Naive thymus-derived CD8-positive, alpha-beta T cell (primary cell): ENCODE results near the gene SLFN11. TPM values are rescaled to one million over a fixed set of nuclear protein-coding genes. Genes with fewer than 3 reads are reported as not detected.
A peak's percentile ranks its signal among the peaks of the same experiment; 100 is the strongest.
"Not testable (repeated sequence)": the region's sequence is repeated elsewhere in the genome, so short reads cannot be mapped to it uniquely, and the experiment has no call there.

ENCODE experiments used
- ATAC-seq, 2 donors: fragments of 150-1000 bp; cut with Tn5 transposase in 1 of 2; sonication (Bioruptor Pico), chemical (Tn5 transposase) in 1 of 2; 1 replicate in 1 of 2; 2 replicates in 1 of 2; pipeline ENCODE4 v1.10.0; 2021; ENCODE audit warnings: mild to moderate bottlenecking in 2 of 2, moderate library complexity in 2 of 2
- POLR2A ChIA-PET: fragments of 350-600 bp; sonication (Branson Sonifier 250); formaldehyde crosslinking; loops from one replicate; lab custom pipeline; 2021; ENCODE audit warnings: antibody characterized with exemption; lab: Charles Lee
- DNase-seq, 10 donors: peaks; one replicate each; pipeline versions ENCODE4 v3.0.0 to v3.0.0-alpha.2; 2020 to 2022
- H3K27ac Mint-ChIP-seq, 10 donors: one replicate each; pipeline ENCODE4 v1.8.0; 2020 to 2022; ENCODE audit warnings: mild to moderate bottlenecking in 10 of 10, mixed read lengths in 10 of 10, moderate library complexity in 4 of 10, inconsistent platforms in 1 of 10
- H3K27me3 Mint-ChIP-seq, 5 donors: one replicate each; pipeline ENCODE4 v1.8.0; 2021 to 2022; ENCODE audit warnings: mixed read lengths in 5 of 5
- H3K36me3 Mint-ChIP-seq, 3 donors: one replicate each; pipeline ENCODE4 v1.8.0; 2020 to 2022; ENCODE audit warnings: mixed read lengths in 3 of 3, mild to moderate bottlenecking in 2 of 3, inconsistent platforms in 1 of 3
- H3K4me1 Mint-ChIP-seq, 4 donors: one replicate each; pipeline ENCODE4 v1.8.0; 2021 to 2022; ENCODE audit warnings: mixed read lengths in 4 of 4
- H3K4me3 Mint-ChIP-seq, 10 donors: one replicate each; pipeline ENCODE4 v1.8.0; 2020 to 2022; ENCODE audit warnings: mild to moderate bottlenecking in 10 of 10, mixed read lengths in 10 of 10, moderate library complexity in 6 of 10, inconsistent platforms in 1 of 10
- H3K9me3 Mint-ChIP-seq, 9 donors: one replicate each; pipeline ENCODE4 v1.8.0; 2020 to 2022; ENCODE audit warnings: mixed read lengths in 9 of 9, mild to moderate bottlenecking in 3 of 9, inconsistent platforms in 1 of 9, moderate library complexity in 1 of 9
- polyA plus RNA-seq, 3 donors: library from polyadenylated mRNA; unstranded; fragments of 300-500 nt; fragmentation: Illumina TruSeq; gene quantifications; one replicate each; pipeline ENCODE4 v1.2.3, GENCODE V29; 2021
- total RNA-seq, 8 experiments: library from RNA in 2 of 8; stranded (reverse) in 2 of 8; gene quantifications; one replicate each; pipeline ENCODE4 v1.2.3 and lab custom pipeline; 2021 to 2026

SLFN11 gene
- total and polyA plus RNA-seq, 5 experiments from 2014 or later: 4.8 to 16.0 (median 10.8) TPM

DNA sequence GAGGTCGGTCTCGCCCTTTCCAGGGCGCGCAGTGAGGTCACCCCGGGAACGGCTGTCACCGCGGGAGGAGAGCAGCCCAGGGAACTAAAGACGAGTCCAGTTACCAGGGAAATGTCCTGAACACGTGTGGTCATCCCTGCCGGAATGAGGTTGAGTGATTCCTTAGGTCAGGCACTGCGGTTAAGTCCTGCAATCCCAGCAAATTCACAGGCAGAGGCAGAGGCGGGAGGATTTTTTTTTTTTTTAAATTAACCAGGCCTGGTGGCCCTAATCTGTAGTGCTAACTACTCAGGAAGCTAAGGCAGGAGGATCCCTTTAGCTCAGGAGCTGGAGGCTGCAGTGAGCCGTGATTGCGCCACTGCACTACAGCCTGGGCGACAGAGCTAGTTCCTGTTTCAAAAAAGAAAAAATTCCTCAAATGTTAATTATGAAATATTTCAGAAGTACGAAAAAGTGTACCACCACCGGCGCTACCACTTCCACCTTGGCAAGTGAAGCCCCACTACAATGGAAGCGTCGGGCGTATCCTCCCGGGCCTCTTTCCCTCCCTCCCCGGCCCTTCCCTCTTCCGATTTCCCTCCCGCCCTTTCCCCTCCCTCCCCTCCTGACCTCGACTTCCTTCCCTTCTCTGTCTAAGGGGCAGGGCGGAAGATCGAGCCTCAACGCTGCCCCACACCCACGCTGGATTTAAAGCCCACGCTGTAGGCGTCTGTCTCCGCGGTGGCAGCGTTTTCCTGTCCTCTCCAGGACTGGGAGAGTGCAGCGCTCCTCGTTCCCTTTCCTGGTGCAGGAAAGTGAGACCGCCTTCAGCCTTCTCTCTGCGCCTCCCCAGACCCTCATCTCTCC is 27.3 kb downstream of the SLFN11 start:
- POLR2A ChIA-PET: interaction anchor here (0.5 to 1.2 kb wide), 5 partner anchors 33 to 556 kb away, joined by 3 to 4 read pairs (median 3); no protein-coding TSS in a partner anchor
- peak in 7 of 10 donors; percentile 7 to 27 (median 22) for DNase-seq
- Mint-ChIP-seq H3K36me3 (peaks cover 2 to 7% (median 6%) of the 10 kb centered on the region in 3 donors), H3K9me3 (peaks cover 0 to 20% (median 10%) of the 10 kb centered on the region in 9 donors), H3K4me3 (peak overlapping the region; percentile 83 to 95 (median 91)), H3K27ac (peak overlapping the region; percentile 24 to 92 (median 84)), H3K27me3 (no peaks in the 10 kb centered on the region), H3K4me1 (peaks cover 19 to 60% (median 33%) of the 10 kb centered on the region in 4 donors)
- ATAC-seq: peak; percentile 74 to 76

DNA sequence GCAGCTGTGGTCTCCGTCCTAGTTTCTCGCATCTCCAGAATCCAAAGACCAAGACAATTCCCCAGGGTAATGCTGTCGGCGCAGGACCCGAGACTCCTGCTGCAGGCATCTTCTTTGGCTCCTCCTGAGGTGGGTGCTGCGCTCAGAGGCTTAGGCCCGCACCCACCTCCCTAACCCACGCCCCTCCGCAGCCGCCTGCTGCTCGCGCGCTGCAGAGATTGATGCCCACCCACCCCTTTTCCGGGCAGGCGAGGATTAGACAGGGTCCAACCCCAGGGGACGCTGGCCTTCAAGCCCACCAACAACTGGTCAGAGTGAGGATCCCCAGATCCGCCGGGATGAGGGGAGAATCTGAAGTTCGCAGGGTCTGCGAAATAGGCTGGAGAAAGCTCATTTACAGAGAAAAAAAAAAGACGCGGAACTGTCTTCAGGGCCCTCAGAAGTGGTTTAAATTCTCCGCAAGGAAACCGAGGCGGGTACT is 27.9 kb downstream of the SLFN11 start:
- Mint-ChIP-seq H3K4me1 (peaks cover 20 to 66% (median 34%) of the 10 kb centered on the region in 4 donors), H3K27me3 (no peaks in the 10 kb centered on the region), H3K36me3 (peaks cover 0 to 8% (median 7%) of the 10 kb centered on the region in 3 donors), H3K27ac (peak overlapping the region; percentile 29 to 92 (median 86)), H3K9me3 (peaks cover 1 to 23% (median 10%) of the 10 kb centered on the region in 9 donors), H3K4me3 (peak overlapping the region; percentile 83 to 95 (median 91))
- DNase-seq (no peak), ATAC-seq (peak; percentile 28 to 40)
- POLR2A ChIA-PET: interaction anchor here (0.5 to 1.2 kb wide), 4 partner anchors 32 to 556 kb away, joined by 3 to 4 read pairs (median 4); no protein-coding TSS in a partner anchor

DNA sequence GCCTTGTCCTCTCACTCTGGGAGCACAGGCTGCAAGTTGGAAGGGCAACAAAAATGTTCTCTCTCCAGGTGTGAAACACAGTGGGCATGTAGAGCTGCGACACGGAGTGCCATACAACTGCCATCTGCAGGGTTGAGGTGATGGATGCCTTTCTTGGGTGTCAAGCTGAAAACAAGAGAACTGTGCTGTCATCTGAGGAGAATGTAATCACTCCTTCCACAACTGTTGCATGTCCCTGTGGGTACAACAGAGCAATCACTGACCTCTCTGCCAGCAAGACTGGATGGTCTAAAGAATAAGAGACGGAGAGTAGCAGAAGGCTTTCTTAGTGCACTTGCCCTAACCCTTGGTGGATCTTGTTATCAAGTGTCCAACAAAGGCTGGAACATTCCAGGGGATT is 29.2 kb downstream of the SLFN11 start:
- DNase-seq (no peak), ATAC-seq (no peak)
- peaks cover 0 to 9% (median 7%) of the 10 kb centered on the region in 3 donors for H3K36me3 Mint-ChIP-seq
- POLR2A ChIA-PET: no interaction called here
- H3K4me1 Mint-ChIP-seq: peaks cover 22 to 66% (median 34%) of the 10 kb centered on the region in 4 donors
- no peaks in the 10 kb centered on the region for H3K27me3 Mint-ChIP-seq
- peak overlapping the region in 3 of 10 donors; percentile 12 to 40 (median 27) for H3K4me3 Mint-ChIP-seq
- H3K9me3 Mint-ChIP-seq: peaks cover 1 to 25% (median 12%) of the 10 kb centered on the region in 9 donors
- H3K27ac Mint-ChIP-seq: peak overlapping the region in 3 of 10 donors; percentile 13 to 60 (median 25)

DNA sequence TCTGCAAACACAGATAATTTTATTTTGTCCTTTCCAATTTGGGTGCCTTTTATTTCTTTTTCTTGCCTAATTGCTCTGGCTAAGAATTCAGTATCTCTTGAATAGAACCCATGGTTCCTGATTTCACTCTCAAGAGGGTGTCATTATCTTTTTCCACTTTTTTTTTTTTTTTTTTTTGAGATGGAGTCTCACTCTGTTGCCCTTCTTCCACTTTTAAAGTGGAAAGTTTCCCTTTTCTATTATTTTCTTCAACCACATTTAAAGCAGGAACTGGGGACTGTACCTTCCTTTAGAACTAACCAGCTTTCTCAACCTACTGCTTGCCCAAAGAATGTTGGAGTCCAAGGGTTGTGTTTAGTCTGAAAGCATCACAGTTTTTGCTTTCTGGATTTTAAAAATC is 31.1 kb downstream of the SLFN11 start:
- POLR2A ChIA-PET: no interaction called here
- ATAC-seq (no peak), DNase-seq (no peak)
- Mint-ChIP-seq H3K27ac (peak overlapping the region in 3 of 10 donors; percentile 7 to 63 (median 36)), H3K27me3 (no peaks in the 10 kb centered on the region), H3K36me3 (peaks cover 0 to 9% (median 7%) of the 10 kb centered on the region in 3 donors), H3K4me3 (peak overlapping the region in 5 of 10 donors; percentile 7 to 64 (median 37)), H3K4me1 (peaks cover 23 to 56% (median 32%) of the 10 kb centered on the region in 4 donors), H3K9me3 (peaks cover 1 to 25% (median 12%) of the 10 kb centered on the region in 9 donors)

DNA sequence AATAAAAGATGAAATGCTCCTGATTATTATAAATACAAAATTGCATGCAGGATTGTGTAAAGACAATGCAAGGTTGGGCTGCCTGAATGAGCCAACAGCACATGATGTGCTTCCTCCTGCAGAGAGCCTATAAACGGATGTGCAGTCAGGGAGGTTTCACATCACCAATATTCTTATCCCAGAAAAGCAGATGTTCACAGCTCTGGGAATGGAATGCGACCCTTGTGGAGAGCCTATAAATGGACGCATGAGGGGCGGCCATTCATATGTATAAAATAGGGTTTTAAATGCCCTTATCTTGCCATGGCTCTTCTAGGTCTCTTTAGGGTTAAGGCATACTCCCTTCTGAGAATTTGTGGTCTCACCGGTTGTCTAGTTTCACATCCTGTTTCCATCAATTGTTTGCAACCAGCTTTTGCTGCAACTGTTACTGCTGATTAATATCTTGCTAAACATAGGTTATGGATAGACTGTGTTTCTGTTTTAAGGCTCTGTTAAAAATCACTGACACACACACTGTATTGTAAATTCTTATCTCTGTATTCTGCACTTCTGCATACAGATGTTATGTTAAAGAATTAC is 31.9 kb downstream of the SLFN11 start:
- ATAC-seq: no peak
- H3K27ac Mint-ChIP-seq: peak overlapping the region in 4 of 10 donors; percentile 7 to 88 (median 48)
- peaks cover 0 to 9% (median 7%) of the 10 kb centered on the region in 3 donors for H3K36me3 Mint-ChIP-seq
- H3K4me3 Mint-ChIP-seq: peak overlapping the region in 5 of 10 donors; percentile 2 to 56 (median 46)
- no peaks in the 10 kb centered on the region for H3K27me3 Mint-ChIP-seq
- POLR2A ChIA-PET: no interaction called here
- peaks cover 19 to 50% (median 26%) of the 10 kb centered on the region in 4 donors for H3K4me1 Mint-ChIP-seq
- H3K9me3 Mint-ChIP-seq: peaks cover 1 to 25% (median 12%) of the 10 kb centered on the region in 9 donors
- DNase-seq: peak in 4 of 10 donors; percentile 11 to 29 (median 22)

DNA sequence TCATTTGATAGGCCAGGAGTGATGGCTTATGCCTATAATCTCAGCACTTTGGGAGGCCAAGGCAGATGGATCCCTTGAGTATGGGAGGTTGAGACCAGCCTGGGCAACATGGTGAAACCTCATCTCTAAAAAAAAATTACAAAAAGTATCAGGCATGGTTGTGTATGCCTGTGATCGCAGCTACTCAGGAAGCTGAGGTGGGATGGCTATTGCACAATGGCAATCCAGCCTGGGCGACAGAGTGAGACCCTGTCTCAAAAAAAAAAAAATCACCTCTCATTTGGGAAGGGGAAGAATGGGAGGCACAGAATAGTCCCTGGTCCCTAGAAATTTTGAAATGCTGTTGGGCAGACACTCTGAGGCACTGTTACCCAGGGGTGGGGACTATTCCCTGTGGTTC is 35.2 kb downstream of the SLFN11 start:
- POLR2A ChIA-PET: no interaction called here

DNA sequence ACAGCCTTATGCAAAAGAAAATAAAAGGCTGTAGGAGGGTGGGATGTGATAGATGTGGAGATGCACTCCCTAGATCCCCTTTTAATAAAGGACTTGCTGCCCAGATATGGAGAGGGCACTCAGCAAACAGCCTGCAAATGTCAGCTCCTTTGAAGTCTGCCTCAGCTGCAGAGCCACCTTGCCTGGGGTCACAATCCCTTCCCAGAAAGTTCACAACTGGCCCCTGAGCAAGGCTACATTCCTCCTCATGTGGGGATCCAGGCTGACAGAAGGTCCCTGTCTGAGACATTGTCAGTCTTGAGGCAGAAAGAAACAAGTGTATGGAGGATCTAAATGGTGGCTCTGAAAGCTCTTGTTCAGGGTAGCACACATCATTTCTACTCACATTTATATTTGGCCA is 36.1 kb downstream of the SLFN11 start:
- DNase-seq (no peak), ATAC-seq (no peak)
- Mint-ChIP-seq H3K9me3 (peaks cover 0 to 19% (median 9%) of the 10 kb centered on the region in 9 donors), H3K36me3 (peaks cover under 1 to 23% (median 16%) of the 10 kb centered on the region in 3 donors), H3K4me3 (no peak overlapping the region), H3K4me1 (peaks cover 16 to 23% (median 17%) of the 10 kb centered on the region in 4 donors), H3K27me3 (no peaks in the 10 kb centered on the region), H3K27ac (peak overlapping the region in 2 of 10 donors; percentile 5 to 9)
- POLR2A ChIA-PET: interaction anchor here (0.9 kb wide), 1 partner anchor 24 kb away, joined by 4 read pairs; no protein-coding TSS in a partner anchor

More for the DNA sequence above, 35.2 kb downstream of the SLFN11 start:
- H3K36me3 Mint-ChIP-seq: peaks cover 7 to 15% (median 9%) of the 10 kb centered on the region in 3 donors
- no peak overlapping the region for H3K4me3 Mint-ChIP-seq
- H3K9me3 Mint-ChIP-seq: peaks cover 1 to 24% (median 12%) of the 10 kb centered on the region in 9 donors
- H3K27ac Mint-ChIP-seq: peak overlapping the region in 1 of 10 donors; percentile 72
- ATAC-seq: no peak
- DNase-seq: no peak
- peaks cover 15 to 32% (median 18%) of the 10 kb centered on the region in 4 donors for H3K4me1 Mint-ChIP-seq
- no peaks in the 10 kb centered on the region for H3K27me3 Mint-ChIP-seq

DNA sequence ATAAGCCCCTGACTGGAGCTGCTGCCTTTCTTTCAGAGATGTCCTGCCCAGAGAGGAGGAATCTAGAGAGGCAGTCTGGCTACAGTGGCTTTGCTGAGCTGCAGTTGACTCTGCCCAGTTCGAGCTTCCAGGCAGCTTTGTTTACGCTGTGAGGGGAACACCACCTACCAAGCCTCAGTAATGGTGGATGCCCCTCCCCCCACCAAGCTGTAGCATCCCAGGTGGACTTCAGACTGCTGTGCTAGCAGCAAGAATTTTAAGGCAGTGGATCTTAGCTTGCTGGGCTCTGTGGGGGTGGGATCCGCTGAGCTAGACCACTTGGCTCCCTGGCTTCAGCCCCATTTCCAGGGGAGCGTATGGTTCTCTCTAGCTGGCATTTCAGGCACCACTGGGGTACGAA is 39.8 kb downstream of the SLFN11 start:
- POLR2A ChIA-PET, H3K9me3 Mint-ChIP-seq, H3K4me3 Mint-ChIP-seq, ATAC-seq, H3K27me3 Mint-ChIP-seq, H3K27ac Mint-ChIP-seq, DNase-seq: not testable (repeated sequence)
- H3K36me3 Mint-ChIP-seq: peaks cover 11 to 61% (median 38%) of the 10 kb centered on the region in 3 donors
- H3K4me1 Mint-ChIP-seq: peaks cover 3 to 16% (median 11%) of the 10 kb centered on the region in 4 donors

DNA sequence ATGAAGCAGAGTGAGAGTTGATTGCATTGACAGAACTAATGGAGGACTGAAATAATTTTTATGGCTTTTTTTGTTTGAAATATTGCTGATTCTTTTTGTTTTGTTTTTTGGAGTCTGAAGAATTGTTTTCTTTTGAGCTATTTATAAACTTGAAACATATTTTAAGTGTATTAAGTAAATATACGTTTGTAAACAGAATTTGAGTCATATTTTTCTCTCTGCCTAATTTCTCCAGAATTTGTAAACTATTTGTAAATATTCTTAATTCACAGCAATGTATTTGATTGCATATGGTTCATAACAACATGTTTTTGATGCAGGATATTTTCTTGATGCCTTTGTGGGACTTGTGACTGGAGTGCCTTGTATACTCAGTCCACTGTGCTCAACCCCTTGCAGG is 50.7 kb downstream of the SLFN11 start:
- no peaks in the 10 kb centered on the region for H3K27me3 Mint-ChIP-seq
- H3K9me3 Mint-ChIP-seq: peaks cover 0 to 17% (median 0%) of the 10 kb centered on the region in 9 donors
- POLR2A ChIA-PET: no interaction called here
- no peak overlapping the region for H3K4me3 Mint-ChIP-seq
- H3K4me1 Mint-ChIP-seq: peaks cover 14 to 31% (median 25%) of the 10 kb centered on the region in 4 donors
- DNase-seq: no peak
- no peak for ATAC-seq
- H3K36me3 Mint-ChIP-seq: peaks cover 33 to 79% (median 68%) of the 10 kb centered on the region in 3 donors
- no peak overlapping the region for H3K27ac Mint-ChIP-seq

DNA sequence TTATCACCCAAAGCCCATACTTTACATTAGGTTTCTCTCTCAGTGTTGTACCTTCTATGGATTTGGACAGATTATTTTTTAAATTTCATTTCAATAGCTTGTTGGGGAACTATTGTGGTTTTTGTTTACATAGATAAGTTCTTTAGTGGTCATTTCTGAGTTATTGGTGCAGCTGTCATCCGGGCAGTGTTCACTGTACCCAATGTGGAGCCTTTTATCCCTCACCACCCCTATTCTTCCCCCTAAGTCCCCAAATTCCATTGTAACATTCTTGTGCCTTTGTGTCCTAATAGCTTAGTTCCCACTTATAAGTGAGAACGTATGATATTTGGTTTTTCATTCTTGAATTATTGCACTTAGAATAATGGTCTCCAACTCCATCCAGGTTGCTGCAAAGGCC is 57.5 kb downstream of the SLFN11 start:
- Mint-ChIP-seq H3K36me3 (peaks cover 5 to 21% (median 7%) of the 10 kb centered on the region in 3 donors), H3K27me3 (no peaks in the 10 kb centered on the region), H3K9me3 (no peaks in the 10 kb centered on the region), H3K4me3 (peak overlapping the region in 6 of 10 donors; percentile 39 to 100 (median 95)), H3K4me1 (peaks cover 44 to 70% (median 60%) of the 10 kb centered on the region in 4 donors), H3K27ac (peak overlapping the region in 6 of 10 donors; percentile 3 to 98 (median 98))
- no peak for ATAC-seq
- POLR2A ChIA-PET: interaction anchor here (1.3 to 6.2 kb wide), 3 partner anchors 206 to 273 kb away, joined by 3 to 153 read pairs (median 23); partner anchors contain the start of gene SLFN12L
- DNase-seq: no peak

DNA sequence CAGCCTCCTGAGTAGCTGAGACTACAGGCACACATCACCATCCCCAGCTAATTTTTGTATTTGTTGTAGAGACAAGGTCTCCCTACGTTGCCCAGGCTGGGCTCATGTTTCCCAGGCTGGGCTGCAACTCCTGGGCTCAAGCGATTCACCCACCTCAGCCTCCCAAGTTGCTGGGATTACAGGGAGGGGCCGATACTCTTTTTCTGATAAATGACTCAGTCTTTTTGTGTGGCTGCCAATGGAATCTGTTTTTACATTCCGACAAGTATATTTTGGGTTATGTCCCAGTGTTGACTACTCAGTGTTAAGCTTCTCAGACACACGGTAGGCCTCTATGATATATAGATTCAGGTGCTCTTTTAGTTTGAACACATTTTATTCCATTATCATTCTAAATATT is 58.1 kb downstream of the SLFN11 start:
- ATAC-seq: no peak
- no peaks in the 10 kb centered on the region for H3K27me3 Mint-ChIP-seq
- H3K4me1 Mint-ChIP-seq: peaks cover 44 to 70% (median 61%) of the 10 kb centered on the region in 4 donors
- peak overlapping the region in 9 of 10 donors; percentile 91 to 100 (median 96) for H3K4me3 Mint-ChIP-seq
- peak overlapping the region; percentile 3 to 99 (median 98) for H3K27ac Mint-ChIP-seq
- no peak for DNase-seq
- POLR2A ChIA-PET: interaction anchor here (1.3 to 6.2 kb wide), 4 partner anchors 206 to 274 kb away, joined by 3 to 153 read pairs (median 26); partner anchors contain the start of genes PEX12 and SLFN12L
- peaks cover 5 to 19% (median 5%) of the 10 kb centered on the region in 3 donors for H3K36me3 Mint-ChIP-seq
- no peaks in the 10 kb centered on the region for H3K9me3 Mint-ChIP-seq
